Measurements from ENCODE around the gene SYT15B.
"Not testable (repeated sequence)": the region's sequence is repeated elsewhere in the genome, so short reads cannot be mapped to it uniquely, and the experiment has no call there.

- not testable (repeated sequence) for TF ChIP-seq EZH2phosphoT487 (IDR thresholded peaks at IDR 0.05; ENCODE audit: insufficient read depth, low read depth); EZH2 (IDR thresholded peaks at IDR 0.05; ENCODE audit: insufficient read depth, poor library complexity, severe bottlenecking)
Measured at GRCh38 chr10:47725740-47726139, 37.7 kb downstream of the SYT15B start.

Data from GM23248 (cell line).